DOHH2 (cell line): ENCODE results near the gene DDX19B.

ENCODE experiments used
- EZH2phosphoT487 ChIP-seq: fragments of 200-600 bp; sonication (generic); IDR thresholded peaks from 2 replicates; pipeline ENCODE4 v1.6.1; 2017; ENCODE audit warnings: borderline replicate concordance, mild to moderate bottlenecking, antibody characterized with exemption, low read length, moderate library complexity, mixed read lengths
- TF ChIP-seq, protein P1 (sequence below): fragments of 200-600 bp; sonication (generic); IDR thresholded peaks from one replicate; pipeline ENCODE4 v1.5.1; 2014; ENCODE audit warnings: antibody characterized with exemption, mild to moderate bottlenecking, low read depth, low read length; ENCODE audit not compliant: poor library complexity, severe bottlenecking

DNA sequence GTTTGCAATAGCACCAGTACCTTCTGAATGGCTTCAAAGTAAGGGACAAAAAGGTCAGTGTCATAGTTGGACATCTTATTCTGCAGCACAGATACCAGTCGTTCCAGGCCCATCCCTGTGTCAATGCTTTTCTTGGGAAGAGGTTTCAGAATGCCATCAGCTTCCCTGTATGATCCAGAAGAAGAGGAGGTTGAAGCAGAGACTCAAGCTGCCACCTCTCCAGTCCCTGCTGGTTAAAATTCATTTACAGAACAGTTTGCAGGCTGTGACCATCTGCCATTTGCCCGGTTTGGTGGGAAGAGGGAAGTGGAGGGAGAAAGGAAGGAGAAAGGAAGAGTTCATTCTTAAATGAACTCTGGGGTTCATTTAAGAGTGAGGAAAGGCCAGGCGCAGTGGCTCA lies 28.8 kb upstream of the DDX19B start:
- TF ChIP-seq, protein P1, sequence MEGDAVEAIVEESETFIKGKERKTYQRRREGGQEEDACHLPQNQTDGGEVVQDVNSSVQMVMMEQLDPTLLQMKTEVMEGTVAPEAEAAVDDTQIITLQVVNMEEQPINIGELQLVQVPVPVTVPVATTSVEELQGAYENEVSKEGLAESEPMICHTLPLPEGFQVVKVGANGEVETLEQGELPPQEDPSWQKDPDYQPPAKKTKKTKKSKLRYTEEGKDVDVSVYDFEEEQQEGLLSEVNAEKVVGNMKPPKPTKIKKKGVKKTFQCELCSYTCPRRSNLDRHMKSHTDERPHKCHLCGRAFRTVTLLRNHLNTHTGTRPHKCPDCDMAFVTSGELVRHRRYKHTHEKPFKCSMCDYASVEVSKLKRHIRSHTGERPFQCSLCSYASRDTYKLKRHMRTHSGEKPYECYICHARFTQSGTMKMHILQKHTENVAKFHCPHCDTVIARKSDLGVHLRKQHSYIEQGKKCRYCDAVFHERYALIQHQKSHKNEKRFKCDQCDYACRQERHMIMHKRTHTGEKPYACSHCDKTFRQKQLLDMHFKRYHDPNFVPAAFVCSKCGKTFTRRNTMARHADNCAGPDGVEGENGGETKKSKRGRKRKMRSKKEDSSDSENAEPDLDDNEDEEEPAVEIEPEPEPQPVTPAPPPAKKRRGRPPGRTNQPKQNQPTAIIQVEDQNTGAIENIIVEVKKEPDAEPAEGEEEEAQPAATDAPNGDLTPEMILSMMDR: no peak
- TF ChIP-seq EZH2phosphoT487: no peak
